ENCODE measurements around the gene LRRC66.

LRRC66 gene

DNA sequence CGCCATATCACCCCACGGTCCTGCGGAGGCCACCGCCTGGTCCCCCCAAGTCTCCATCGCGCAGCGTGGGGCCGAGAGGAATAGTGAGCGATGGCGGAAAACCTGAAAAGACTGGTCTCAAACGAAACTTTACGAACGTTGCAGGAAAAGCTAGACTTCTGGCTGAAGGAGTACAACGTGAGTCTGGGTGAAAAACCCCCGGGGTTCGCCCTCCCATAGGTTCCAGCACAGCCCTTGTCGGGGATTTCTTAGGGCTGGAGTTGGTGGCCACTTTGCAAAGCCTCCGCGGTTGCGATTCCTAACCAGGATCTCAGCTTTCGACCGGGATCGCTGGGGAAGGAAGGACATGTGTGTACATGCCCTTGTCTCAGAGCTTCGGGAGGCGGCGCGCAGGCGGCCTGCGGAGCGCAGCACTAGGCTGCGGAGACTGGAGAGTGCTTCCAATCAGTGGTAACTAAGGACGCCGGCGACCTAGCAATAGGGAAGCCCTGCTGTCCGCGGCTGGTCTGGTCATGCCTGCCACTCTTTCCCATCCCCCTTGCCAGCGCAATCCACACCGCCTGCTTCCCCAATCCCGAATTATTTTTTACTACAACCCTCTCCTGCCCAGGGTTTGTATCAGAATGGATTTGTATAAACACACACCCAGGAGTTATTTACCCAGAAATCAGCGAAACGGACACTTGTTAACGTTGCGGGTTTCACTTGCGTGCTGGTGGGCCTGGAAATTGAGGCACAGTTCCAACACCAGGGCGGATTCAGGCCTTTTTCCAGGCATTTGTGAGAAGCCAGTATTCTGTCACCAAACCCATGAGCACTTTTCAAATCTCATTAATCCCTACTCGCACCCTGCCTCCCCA is 31.7 kb upstream of the LRRC66 start:
- no peak for TF ChIP-seq CEBPB (IDR thresholded peaks at IDR 0.05)
- TF ChIP-seq EP300 (IDR thresholded peaks at IDR 0.05; ENCODE audit: borderline replicate concordance), result no peak
- TF ChIP-seq TEAD4 (IDR thresholded peaks at IDR 0.05), result no peak

DNA sequence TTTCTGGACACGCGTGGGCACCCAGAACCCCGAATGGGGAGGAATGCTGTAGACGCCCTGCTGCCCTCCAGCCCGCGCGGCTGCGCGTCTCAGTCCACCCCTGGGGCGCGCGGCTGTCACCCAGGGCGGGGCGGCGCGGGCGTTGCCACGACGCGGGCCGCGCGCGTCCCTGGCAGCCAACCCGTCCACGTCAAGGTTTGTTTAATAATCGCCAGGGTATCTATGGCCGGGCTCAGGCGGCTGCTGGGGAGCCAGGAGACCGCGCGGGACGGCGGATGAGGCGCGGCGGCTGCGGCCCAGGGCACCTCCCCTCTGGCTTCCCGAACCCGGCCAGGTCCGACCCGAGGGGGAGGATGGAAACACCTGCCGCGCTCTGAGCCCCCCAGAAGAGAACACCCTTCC is 31.1 kb upstream of the LRRC66 start, which contains the start of gene SPATA18:
TSS of gene SPATA18 (plus strand) at position 92 of the 402 bp plus-strand sequence. CDS start 401 bp downstream, outside the sequence.
- TF ChIP-seq CREB1 (IDR thresholded peaks at IDR 0.05; ENCODE audit: low read depth) (no peak), TAF1 (IDR thresholded peaks at IDR 0.05; ENCODE audit: low read depth) (no peak), RAD21 (IDR thresholded peaks at IDR 0.05; ENCODE audit: low read depth) (no peak), EP300 (IDR thresholded peaks at IDR 0.05; ENCODE audit: borderline replicate concordance) (no peak), EGR1 (IDR thresholded peaks at IDR 0.05) (no peak)

DNA sequence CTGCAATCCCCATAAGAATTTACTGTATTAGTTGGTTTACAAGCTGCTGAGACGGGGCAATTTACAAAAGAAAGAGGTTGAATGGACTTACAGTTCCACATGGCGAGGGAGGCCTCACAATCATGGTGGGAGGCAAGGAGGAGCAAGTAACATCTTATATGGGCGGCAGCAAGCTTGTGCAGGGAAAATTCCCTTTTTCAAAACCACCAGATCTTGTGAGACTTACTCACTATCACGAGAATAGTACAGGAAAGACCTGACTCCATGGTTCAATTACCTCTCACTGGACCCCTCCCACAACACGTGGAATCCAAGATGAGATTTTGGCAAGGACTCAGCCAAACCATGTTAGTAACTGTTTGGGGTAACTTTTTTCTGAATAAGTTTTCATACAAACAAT is 29.1 kb upstream of the LRRC66 start:
- TF ChIP-seq TCF12 (IDR thresholded peaks at IDR 0.05; ENCODE audit: low read depth) (no peak), CEBPB (IDR thresholded peaks at IDR 0.05) (no peak), TEAD4 (IDR thresholded peaks at IDR 0.05) (no peak), CREB1 (IDR thresholded peaks at IDR 0.05; ENCODE audit: low read depth) (no peak)
- TF ChIP-seq, protein P1, sequence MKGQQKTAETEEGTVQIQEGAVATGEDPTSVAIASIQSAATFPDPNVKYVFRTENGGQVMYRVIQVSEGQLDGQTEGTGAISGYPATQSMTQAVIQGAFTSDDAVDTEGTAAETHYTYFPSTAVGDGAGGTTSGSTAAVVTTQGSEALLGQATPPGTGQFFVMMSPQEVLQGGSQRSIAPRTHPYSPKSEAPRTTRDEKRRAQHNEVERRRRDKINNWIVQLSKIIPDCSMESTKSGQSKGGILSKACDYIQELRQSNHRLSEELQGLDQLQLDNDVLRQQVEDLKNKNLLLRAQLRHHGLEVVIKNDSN (IDR thresholded peaks at IDR 0.05), result no peak
- TF ChIP-seq, protein P2, sequence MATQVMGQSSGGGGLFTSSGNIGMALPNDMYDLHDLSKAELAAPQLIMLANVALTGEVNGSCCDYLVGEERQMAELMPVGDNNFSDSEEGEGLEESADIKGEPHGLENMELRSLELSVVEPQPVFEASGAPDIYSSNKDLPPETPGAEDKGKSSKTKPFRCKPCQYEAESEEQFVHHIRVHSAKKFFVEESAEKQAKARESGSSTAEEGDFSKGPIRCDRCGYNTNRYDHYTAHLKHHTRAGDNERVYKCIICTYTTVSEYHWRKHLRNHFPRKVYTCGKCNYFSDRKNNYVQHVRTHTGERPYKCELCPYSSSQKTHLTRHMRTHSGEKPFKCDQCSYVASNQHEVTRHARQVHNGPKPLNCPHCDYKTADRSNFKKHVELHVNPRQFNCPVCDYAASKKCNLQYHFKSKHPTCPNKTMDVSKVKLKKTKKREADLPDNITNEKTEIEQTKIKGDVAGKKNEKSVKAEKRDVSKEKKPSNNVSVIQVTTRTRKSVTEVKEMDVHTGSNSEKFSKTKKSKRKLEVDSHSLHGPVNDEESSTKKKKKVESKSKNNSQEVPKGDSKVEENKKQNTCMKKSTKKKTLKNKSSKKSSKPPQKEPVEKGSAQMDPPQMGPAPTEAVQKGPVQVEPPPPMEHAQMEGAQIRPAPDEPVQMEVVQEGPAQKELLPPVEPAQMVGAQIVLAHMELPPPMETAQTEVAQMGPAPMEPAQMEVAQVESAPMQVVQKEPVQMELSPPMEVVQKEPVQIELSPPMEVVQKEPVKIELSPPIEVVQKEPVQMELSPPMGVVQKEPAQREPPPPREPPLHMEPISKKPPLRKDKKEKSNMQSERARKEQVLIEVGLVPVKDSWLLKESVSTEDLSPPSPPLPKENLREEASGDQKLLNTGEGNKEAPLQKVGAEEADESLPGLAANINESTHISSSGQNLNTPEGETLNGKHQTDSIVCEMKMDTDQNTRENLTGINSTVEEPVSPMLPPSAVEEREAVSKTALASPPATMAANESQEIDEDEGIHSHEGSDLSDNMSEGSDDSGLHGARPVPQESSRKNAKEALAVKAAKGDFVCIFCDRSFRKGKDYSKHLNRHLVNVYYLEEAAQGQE (IDR thresholded peaks at IDR 0.05; ENCODE audit: low read depth), result no peak
- TF ChIP-seq, protein P3, sequence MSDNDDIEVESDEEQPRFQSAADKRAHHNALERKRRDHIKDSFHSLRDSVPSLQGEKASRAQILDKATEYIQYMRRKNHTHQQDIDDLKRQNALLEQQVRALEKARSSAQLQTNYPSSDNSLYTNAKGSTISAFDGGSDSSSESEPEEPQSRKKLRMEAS (IDR thresholded peaks at IDR 0.05), result no peak

DNA sequence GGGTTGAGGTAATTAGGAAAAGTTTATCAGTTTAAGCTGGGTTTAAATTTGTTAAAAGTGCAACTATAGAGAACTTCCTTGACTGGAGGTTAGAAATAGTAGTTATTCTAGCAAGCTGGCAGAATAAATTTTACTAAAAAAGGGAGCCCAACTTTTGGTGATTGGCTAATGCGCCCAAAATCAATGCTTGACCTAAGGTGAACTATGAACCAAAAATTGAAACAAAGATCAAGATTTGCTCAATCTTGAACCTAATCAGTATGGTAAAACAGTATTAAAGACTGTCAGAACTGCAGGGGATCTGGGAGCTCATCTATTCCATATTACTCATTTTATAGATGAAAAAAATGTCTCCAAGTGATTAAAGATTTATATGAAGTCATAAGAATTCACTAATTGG is 24.9 kb upstream of the LRRC66 start:
- no peak for TF ChIP-seq EGR1 (IDR thresholded peaks at IDR 0.05)
- no peak for TF ChIP-seq FOXM1 (IDR thresholded peaks at IDR 0.05; ENCODE audit: borderline replicate concordance, low read depth)
- TF ChIP-seq CREB1 (IDR thresholded peaks at IDR 0.05; ENCODE audit: low read depth), result no peak
- TF ChIP-seq, protein P3 (IDR thresholded peaks at IDR 0.05), result no peak
- TF ChIP-seq, protein P1 (IDR thresholded peaks at IDR 0.05), result no peak
- no peak for TF ChIP-seq YY1 (IDR thresholded peaks at IDR 0.05; ENCODE audit: low read depth)
- no peak for TF ChIP-seq CEBPB (IDR thresholded peaks at IDR 0.05)
- TF ChIP-seq TAF1 (IDR thresholded peaks at IDR 0.05; ENCODE audit: low read depth), result no peak
- no peak for TF ChIP-seq RAD21 (IDR thresholded peaks at IDR 0.05; ENCODE audit: low read depth)
- no peak for TF ChIP-seq EP300 (IDR thresholded peaks at IDR 0.05; ENCODE audit: borderline replicate concordance)
- TF ChIP-seq TEAD4 (IDR thresholded peaks at IDR 0.05), result no peak
- TF ChIP-seq, protein P2 (IDR thresholded peaks at IDR 0.05; ENCODE audit: low read depth), result no peak
- TF ChIP-seq ZBTB7A (IDR thresholded peaks at IDR 0.05; ENCODE audit: low read depth), result no peak
- no peak for TF ChIP-seq NFIC (IDR thresholded peaks at IDR 0.05)
- TF ChIP-seq TCF12 (IDR thresholded peaks at IDR 0.05; ENCODE audit: low read depth), result no peak

DNA sequence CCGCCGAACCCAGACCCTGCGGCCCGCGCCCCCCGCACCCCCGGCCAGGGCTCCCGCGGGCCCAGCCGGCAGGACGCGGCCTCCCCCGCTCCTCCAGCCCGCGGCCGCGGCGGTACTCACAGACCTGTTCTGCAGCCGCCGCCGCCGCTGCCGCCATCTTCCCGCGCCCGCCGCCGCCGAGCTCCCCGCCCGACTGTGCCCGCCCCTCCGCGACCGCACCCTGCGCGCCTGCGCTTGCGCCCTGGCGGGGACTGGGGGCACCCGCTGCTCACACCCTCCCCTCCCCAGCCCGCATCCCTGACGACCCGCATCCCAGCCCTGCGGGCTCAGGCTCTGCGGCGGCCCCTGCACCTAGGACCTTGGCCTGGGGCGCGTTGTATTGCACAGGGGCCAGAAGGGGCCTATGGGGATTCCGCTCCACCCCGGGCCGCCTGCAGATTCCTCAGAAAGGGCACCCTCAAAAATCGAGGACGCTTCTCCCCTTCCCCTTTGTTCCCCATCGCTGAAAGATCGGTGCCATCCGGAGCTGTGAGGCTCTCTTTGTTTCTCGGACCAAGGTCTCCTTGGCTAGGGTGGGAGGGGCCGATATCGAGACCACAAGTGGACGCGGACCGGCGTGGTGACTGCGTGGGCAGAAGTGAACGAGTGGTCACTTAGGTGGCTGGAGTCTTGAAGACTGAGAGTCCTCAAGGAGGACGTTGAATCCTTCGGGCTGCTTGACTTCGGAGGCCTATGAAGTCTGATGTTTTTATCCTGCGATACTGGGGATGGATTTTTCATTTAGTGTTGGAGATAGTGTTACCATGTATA is 18.1 kb upstream of the LRRC66 start, which contains the start of gene SGCB:
TSS of gene SGCB (minus strand) at position 197 of the 810 bp plus-strand sequence. CDS start at position 157, 40 bp downstream.
- TF ChIP-seq ZBTB7A (IDR thresholded peaks at IDR 0.05; ENCODE audit: low read depth) (no peak; the same call in 1 of the 2 replicates), YY1 (IDR thresholded peaks at IDR 0.05; ENCODE audit: low read depth) (peak; percentile 85)

DNA sequence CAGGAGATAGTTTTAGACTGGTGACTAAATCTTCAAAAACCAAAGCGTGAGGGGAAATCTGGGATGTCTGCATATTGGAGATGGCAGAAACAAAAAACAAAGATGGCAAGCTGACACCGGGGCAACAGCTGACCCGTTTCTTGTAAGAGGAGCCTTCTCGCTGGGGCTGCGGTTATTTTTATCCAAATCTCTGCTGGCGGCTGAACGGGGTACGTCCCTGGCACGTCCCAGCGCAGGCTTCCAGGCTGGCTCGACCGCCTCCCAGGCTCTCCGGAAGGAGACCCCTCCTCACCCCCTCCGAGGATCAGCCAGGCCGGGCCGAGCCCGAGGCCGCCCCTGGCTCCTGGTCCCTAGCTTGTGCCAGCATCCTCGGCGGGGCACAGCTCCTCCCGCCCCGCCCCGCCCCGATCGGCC is 17.5 kb upstream of the LRRC66 start:
- TF ChIP-seq CEBPB (IDR thresholded peaks at IDR 0.05), result no peak
- TF ChIP-seq EP300 (IDR thresholded peaks at IDR 0.05; ENCODE audit: borderline replicate concordance), result no peak
- TF ChIP-seq, protein P2 (IDR thresholded peaks at IDR 0.05; ENCODE audit: low read depth), result no peak
- TF ChIP-seq TEAD4 (IDR thresholded peaks at IDR 0.05), result no peak
- TF ChIP-seq CREB1 (IDR thresholded peaks at IDR 0.05; ENCODE audit: low read depth), result no peak
